GM18870 (cell line): Measurements from ENCODE around the gene GNB1L.

Experiments used
- ATAC-seq: cut with Tn5 transposase; IDR thresholded peaks from one replicate; pipeline ENCODE4 v1.9.1; 2021; ENCODE audit warnings: moderate library complexity; ENCODE audit not compliant: unreplicated experiment

GNB1L gene

DNA sequence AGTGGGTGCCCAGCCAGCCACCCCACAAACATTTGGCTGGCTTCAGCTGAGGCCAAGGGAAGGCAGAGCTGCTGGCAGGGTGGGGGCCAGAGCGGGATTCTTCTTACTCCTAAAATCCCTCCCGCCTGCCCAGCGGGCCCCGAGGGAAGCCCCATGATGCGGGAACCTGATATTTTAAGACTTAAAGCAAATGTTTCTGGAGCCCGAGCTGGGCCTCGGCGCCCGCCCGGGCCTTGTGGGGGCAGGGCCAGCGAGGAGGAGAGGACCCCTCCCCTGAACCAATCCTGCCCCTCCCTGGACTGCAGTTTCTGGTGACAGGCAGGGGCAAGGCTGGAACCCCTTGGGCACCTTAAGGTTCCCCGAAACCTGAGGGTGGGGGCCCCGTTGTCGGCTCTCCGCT is 114.1 kb downstream of the GNB1L start:
- ATAC-seq = no peak

DNA sequence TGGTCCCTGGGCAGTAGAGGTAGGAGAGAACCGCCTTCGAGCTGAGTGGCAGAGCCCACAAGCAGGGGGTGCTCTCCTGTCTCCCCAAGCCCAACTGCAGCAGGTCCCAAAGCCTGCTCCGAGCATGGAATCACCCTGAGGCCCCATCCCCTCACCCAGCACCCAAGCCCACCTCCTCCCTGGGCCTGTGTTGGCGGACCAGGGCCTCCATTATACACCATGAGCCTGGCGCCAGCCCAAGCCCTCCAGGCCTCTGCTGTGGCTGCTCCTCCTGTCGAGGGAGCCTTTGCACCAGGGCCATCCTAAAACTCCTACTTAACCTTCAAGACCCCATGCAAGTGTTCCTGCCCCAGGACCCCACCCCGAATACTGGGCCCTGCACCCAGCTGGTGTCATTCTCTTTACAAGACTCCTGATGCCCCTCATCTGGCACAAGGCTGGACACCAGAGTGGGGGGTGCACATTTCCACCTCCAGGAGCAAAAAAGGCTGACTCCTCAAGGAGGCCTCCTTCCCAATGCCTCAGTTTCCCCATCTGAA is 114.7 kb downstream of the GNB1L start:
- ATAC-seq = no peak

GRCh38 chr22:19739448-19739895 is 115.2 kb downstream of the GNB1L start:
- no peak for ATAC-seq

- ATAC-seq = no peak
These were observed 115.8 kb downstream of the GNB1L start for GRCh38 chr22:19738664-19739447.

DNA sequence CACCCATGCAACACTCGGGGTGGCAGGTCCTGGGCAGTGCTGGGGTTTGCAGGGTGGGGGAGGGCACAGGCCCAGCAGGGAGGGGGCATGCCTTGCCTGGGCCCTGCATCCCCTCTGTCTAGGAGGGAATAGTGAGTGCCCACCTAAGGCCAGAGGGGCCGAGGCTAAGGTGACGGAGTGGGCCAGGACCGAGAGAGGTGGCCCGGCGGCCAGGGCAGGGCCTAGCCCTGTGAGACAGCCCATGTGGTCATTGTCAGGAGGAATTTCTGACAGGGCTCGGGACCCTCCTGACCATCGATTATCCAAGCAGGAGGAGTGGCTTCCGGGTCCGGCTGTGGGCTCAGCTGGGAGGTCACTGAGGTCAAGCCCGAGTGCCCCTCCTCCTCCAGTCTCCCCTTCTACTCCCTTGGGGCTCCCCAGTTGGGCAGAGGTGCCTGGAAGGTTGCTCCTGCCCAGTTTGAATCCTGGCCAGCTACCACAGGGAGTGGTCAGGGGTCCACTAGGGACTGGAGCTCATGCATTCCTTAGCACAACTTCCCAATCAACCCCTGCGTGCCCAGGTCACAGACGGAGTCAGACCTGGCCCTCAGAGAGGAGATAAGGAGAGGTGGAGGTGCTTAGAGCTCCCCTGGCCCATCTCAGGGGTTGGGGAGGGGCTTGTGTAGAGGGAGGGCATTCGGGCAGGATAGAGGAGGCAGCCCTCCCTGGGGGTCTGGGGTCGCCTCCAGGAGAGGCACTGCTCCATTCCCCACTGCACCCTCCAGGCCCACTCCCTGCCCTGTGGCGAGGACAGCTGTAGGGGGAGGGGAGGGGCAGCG is 116.6 kb downstream of the GNB1L start:
- no peak for ATAC-seq

- no peak for ATAC-seq
These were observed 118.8 kb downstream of the GNB1L start for GRCh38 chr22:19735665-19736510.

DNA sequence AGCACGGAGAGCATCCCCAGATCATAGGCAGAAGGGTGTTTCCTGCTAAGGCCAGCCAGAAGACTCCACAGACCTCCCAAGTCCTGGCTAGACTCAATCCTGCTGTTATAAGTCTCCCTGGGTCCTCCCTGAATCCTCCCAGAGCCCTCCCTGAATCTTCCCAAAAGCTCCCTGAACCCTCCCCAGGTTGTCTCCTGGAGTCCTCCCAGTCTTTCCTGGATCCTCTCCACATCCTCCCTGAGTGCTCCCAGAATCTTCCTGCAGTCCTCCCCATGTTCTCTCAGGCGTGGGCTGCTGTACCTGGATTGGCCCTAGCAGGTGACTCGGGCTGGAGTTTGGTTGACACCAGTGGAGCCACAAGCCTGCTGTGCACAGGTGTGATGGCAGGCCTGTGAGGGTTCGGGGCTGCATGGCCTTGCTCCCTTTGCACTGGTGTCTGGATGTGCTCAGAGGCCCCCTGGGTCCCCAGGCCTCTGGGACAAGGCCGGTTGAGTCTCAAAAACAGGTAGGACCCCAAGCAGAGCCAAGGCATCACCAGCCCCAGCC is 119.8 kb downstream of the GNB1L start:
- no peak for ATAC-seq

- ATAC-seq = no peak
These were observed 120.5 kb downstream of the GNB1L start for GRCh38 chr22:19734163-19734562.

DNA sequence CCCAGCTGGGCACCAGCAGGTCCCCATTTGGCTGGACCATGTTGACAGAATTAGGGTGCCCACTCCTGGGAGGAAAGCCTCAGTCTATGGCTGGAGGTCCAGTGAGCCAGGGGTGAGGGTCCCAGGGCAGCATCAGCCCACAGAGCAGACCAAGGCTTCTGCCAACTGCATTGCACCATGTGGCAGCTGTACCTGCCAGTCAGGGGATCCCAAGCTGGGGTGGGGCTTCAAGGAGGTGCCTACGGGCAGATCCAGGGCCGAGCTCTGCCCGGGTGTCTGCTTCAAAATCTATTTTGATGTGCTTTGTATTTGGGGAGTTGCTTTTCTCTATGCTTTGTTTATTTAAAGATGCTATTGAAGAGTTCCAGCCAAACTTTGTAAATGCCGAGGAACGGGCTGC is 120.9 kb downstream of the GNB1L start:
- no peak for ATAC-seq
